GM06990 (cell line): ENCODE data around the gene XIAP.
"Not testable (repeated sequence)": the region's sequence is repeated elsewhere in the genome, so short reads cannot be mapped to it uniquely, and the experiment has no call there.

Experiments used
- DNase-seq: peaks from one replicate; pipeline ENCODE4 v3.0.0-alpha.2; 2011; ENCODE audit not compliant: insufficient read length; ENCODE audit errors: extremely low read depth
- H3K27me3 ChIP-seq: replicated peaks from 2 replicates; pipeline ENCODE4 v1.6.0; 2011; ENCODE audit warnings: low read length; ENCODE audit not compliant: control insufficient read depth, insufficient read depth
- H3K36me3 ChIP-seq: 2 replicates; pipeline ENCODE4 v1.5.1; 2011; ENCODE audit warnings: low read length; ENCODE audit not compliant: control insufficient read depth, insufficient read depth
- H3K4me3 ChIP-seq: replicated peaks from 2 replicates; pipeline ENCODE4 v1.5.1; 2011; ENCODE audit warnings: low read depth, mild to moderate bottlenecking, control low read depth, low read length
- CTCF ChIP-seq: IDR thresholded peaks from 2 replicates; pipeline ENCODE4 v1.5.1; 2011; ENCODE audit warnings: low read length, control low read depth, mild to moderate bottlenecking, inconsistent platforms; ENCODE audit not compliant: insufficient read depth, poor library complexity, severe bottlenecking

XIAP gene

GRCh38 chrX:123830309-123830708 lies 29.5 kb upstream of the XIAP start:
- Histone ChIP-seq H3K36me3 (no peaks in the 10 kb centered on the region), H3K4me3 (no peak overlapping the region), H3K27me3 (no peaks in the 10 kb centered on the region)
- DNase-seq: peak; percentile 54
- TF ChIP-seq CTCF: no peak

GRCh38 chrX:123833387-123833786 lies 26.5 kb upstream of the XIAP start:
- Histone ChIP-seq H3K36me3 (no peaks in the 10 kb centered on the region), H3K27me3 (no peaks in the 10 kb centered on the region), H3K4me3 (no peak overlapping the region)
- peak; percentile 27 for DNase-seq
- peak; percentile 69 for TF ChIP-seq CTCF

- H3K27me3 ChIP-seq: no peaks in the 10 kb centered on the region
- no peak for DNase-seq
- no peak for TF ChIP-seq CTCF
- H3K36me3 ChIP-seq: no peaks in the 10 kb centered on the region
- H3K4me3 ChIP-seq: no peak overlapping the region
Observed at GRCh38 chrX:123834116-123834515, 25.7 kb upstream of the XIAP start.

GRCh38 chrX:123835661-123836371 lies 24.0 kb upstream of the XIAP start:
- no peak for TF ChIP-seq CTCF
- no peaks in the 10 kb centered on the region for H3K27me3 ChIP-seq
- no peak overlapping the region for H3K4me3 ChIP-seq
- no peak for DNase-seq
- H3K36me3 ChIP-seq: no peaks in the 10 kb centered on the region

GRCh38 chrX:123845129-123845528 lies 14.7 kb upstream of the XIAP start:
- H3K36me3 ChIP-seq, DNase-seq, H3K27me3 ChIP-seq, H3K4me3 ChIP-seq: not testable (repeated sequence)

GRCh38 chrX:123846577-123847038 lies 13.2 kb upstream of the XIAP start:
- TF ChIP-seq CTCF: no peak
- Histone ChIP-seq H3K36me3 (no peaks in the 10 kb centered on the region), H3K4me3 (no peak overlapping the region), H3K27me3 (no peaks in the 10 kb centered on the region)
- DNase-seq: no peak
